Bronchial epithelial cell (primary cell): Measurements from ENCODE around the gene ENTPD2. TPM values are rescaled to one million over a fixed set of nuclear protein-coding genes. Genes with fewer than 3 reads are reported as not detected.

ENCODE experiments used
- DNase-seq: peaks from one replicate; pipeline ENCODE4 v3.0.0-alpha.2; 2010; ENCODE audit warnings: low read depth
- FAIRE-seq: peaks from 2 replicates; lab custom pipeline; 2011; peaks lifted over from hg19 to GRCh38; lab: Jason Lieb, UNC
- H3K27me3 ChIP-seq: 2 replicates; pipeline ENCODE4 v1.5.1; 2011; ENCODE audit warnings: low read length; ENCODE audit not compliant: control insufficient read depth, insufficient read depth
- H3K36me3 ChIP-seq: 2 replicates; pipeline ENCODE4 v1.5.1; 2011; ENCODE audit warnings: low read length; ENCODE audit not compliant: control insufficient read depth, insufficient read depth
- H3K4me3 ChIP-seq: 2 replicates; pipeline ENCODE4 v1.5.1; 2011; ENCODE audit warnings: mild to moderate bottlenecking, low read depth, low read length, control low read depth
- CTCF ChIP-seq: IDR thresholded peaks from 2 replicates; pipeline ENCODE4 v1.5.1; 2011; ENCODE audit warnings: mild to moderate bottlenecking, moderate library complexity, low read length, control low read depth, inconsistent platforms; ENCODE audit not compliant: insufficient read depth, severe bottlenecking
- total RNA-seq: library from RNA; depleted of rRNA; stranded (reverse); fragments of >200 nt; gene quantifications from 2 replicates; pipeline ENCODE4 v1.2.1, GENCODE V29; 2014

Gene ENTPD2
- total RNA-seq, 1 donor from 2014 or later = 0.79 TPM

- peak; percentile 67 for TF ChIP-seq CTCF
- no peaks in the 10 kb centered on the region for H3K27me3 ChIP-seq
- peak; percentile 12 for DNase-seq
- no peaks in the 10 kb centered on the region for H3K36me3 ChIP-seq
- FAIRE-seq = no peak
- peak overlapping the region; percentile 41 for H3K4me3 ChIP-seq
Measured at GRCh38 chr9:137028263-137029057, 25.4 kb downstream of the ENTPD2 start.

GRCh38 chr9:137027369-137028262 is 26.2 kb downstream of the ENTPD2 start, which contains the start of gene ABCA2:
TSS of gene ABCA2 (minus strand) at chr9:137028237. CDS start at chr9:137028140, 97 bp downstream.
- FAIRE-seq = no peak
- DNase-seq = no peak

GRCh38 chr9:137026828-137027227 is 27.0 kb downstream of the ENTPD2 start:
- DNase-seq (no peak), FAIRE-seq (no peak)
- H3K4me3 ChIP-seq = no peak overlapping the region
- TF ChIP-seq CTCF = no peak
- no peaks in the 10 kb centered on the region for H3K27me3 ChIP-seq
- no peaks in the 10 kb centered on the region for H3K36me3 ChIP-seq

More at GRCh38 chr9:137027369-137028262, 26.2 kb downstream of the ENTPD2 start, which contains the start of gene ABCA2:
- Histone ChIP-seq H3K4me3 (peak within 1 kb of the TSS; percentile 41), H3K27me3 (no peaks in the 10 kb centered on the region), H3K36me3 (no peaks in the 10 kb centered on the region)
- no peak for TF ChIP-seq CTCF

- no peak overlapping the region for H3K4me3 ChIP-seq
- FAIRE-seq = no peak
- H3K36me3 ChIP-seq = no peaks in the 10 kb centered on the region
- DNase-seq = no peak
- H3K27me3 ChIP-seq = no peaks in the 10 kb centered on the region
- no peak for TF ChIP-seq CTCF
Measured at GRCh38 chr9:137026384-137026783, 27.5 kb downstream of the ENTPD2 start.

GRCh38 chr9:137025517-137025966 is 28.3 kb downstream of the ENTPD2 start:
- no peak for FAIRE-seq

More at GRCh38 chr9:137025517-137025966, 28.3 kb downstream of the ENTPD2 start:
- H3K36me3 ChIP-seq = no peaks in the 10 kb centered on the region
- no peaks in the 10 kb centered on the region for H3K27me3 ChIP-seq
- peak; percentile 31 for TF ChIP-seq CTCF
- H3K4me3 ChIP-seq = no peak overlapping the region
- peak; percentile 44 for DNase-seq
